Bronchus fibroblast of lung (primary cell): ENCODE results near the gene PARPBP. TPM values are rescaled to one million over a fixed set of nuclear protein-coding genes. Genes with fewer than 3 reads are reported as not detected.

ENCODE experiments used
- total RNA-seq: library from RNA; depleted of rRNA; stranded (reverse); fragments of >200 nt; gene quantifications from 2 replicates; pipeline ENCODE4 v1.2.3, GENCODE V29; 2015

Gene PARPBP
- total RNA-seq: 11.1 and 19.5 TPM in 2 replicates

GRCh38 chr12:102119674-102120563 lies at the start of gene PARPBP, which contains the start of gene NUP37:
Gene PARPBP (plus strand): TSS chr12:102120183. CDS start chr12:102123889, 3,706 bp downstream.
Gene NUP37 (minus strand): TSS chr12:102120114. CDS start chr12:102118518, 1,596 bp downstream.

GRCh38 chr12:102197789-102198188 lies 77.8 kb downstream of the PARPBP start, which contains the start of gene PMCH:
Gene PMCH (minus strand): TSS chr12:102197833. CDS start chr12:102197770, 63 bp downstream.

Other genes with a start within 250 kb of the PARPBP start
- gene DRAM1, start 242.6 kb upstream of the PARPBP start, total RNA-seq: 11.9 and 14.1 TPM in 2 replicates
- 67.9 and 77.0 TPM in 2 replicates for gene WASHC3, start 58.2 kb upstream of the PARPBP start, total RNA-seq
- 56.2 and 59.2 TPM in 2 replicates for gene NUP37, start 69 bp upstream of the PARPBP start, total RNA-seq
- not detected in 2 replicates for gene PMCH, start 77.7 kb downstream of the PARPBP start, total RNA-seq